Mucosa of rectum (tissue), 2 donors: ENCODE results near the gene MORN5.

Source experiments
- H3K27ac ChIP-seq, 2 donors: one replicate each; pipeline ENCODE4 v1.7.0; 2013; ENCODE audit warnings: inconsistent platforms in 2 of 2, low read depth in 2 of 2, low read length in 2 of 2
- H3K27me3 ChIP-seq, 2 donors: one replicate each; pipeline ENCODE4 v1.7.0; 2013; ENCODE audit warnings: low read length in 2 of 2; ENCODE audit not compliant: control insufficient read depth in 2 of 2, insufficient read depth in 2 of 2
- H3K36me3 ChIP-seq, 2 donors: one replicate each; pipeline ENCODE4 v1.7.0; 2013; ENCODE audit warnings: low read length in 2 of 2; ENCODE audit not compliant: control insufficient read depth in 2 of 2, insufficient read depth in 2 of 2
- H3K4me1 ChIP-seq, 2 donors: one replicate each; pipeline ENCODE4 v1.7.0; 2013; ENCODE audit warnings: low read length in 2 of 2, mild to moderate bottlenecking in 1 of 2; ENCODE audit not compliant: control insufficient read depth in 2 of 2, insufficient read depth in 2 of 2
- H3K4me3 ChIP-seq, 2 donors: one replicate each; pipeline ENCODE4 v1.7.0; 2013; ENCODE audit warnings: low read length in 2 of 2
- H3K9ac ChIP-seq, 2 donors: one replicate each; pipeline ENCODE4 v1.7.0; 2013; ENCODE audit warnings: low read length in 2 of 2, low read depth in 1 of 2, mild to moderate bottlenecking in 1 of 2
- H3K9me3 ChIP-seq, 2 donors: one replicate each; pipeline ENCODE4 v1.7.0; 2013; ENCODE audit warnings: low read length in 2 of 2; ENCODE audit not compliant: control insufficient read depth in 2 of 2
- donor health status: healthy.
- donor health status: Normal muscosa, but diverticular disease.

Gene MORN5

GRCh38 chr9:122201641-122202040 is 41.9 kb downstream of the MORN5 start:
- H3K9ac ChIP-seq, result no peak overlapping the region
- no peaks in the 10 kb centered on the region for H3K36me3 ChIP-seq
- H3K27me3 ChIP-seq, result no peaks in the 10 kb centered on the region
- no peaks in the 10 kb centered on the region for H3K9me3 ChIP-seq
- H3K27ac ChIP-seq, result no peak overlapping the region
- no peak overlapping the region for H3K4me3 ChIP-seq
- peaks cover 3% of the 10 kb centered on the region in 2 donors for H3K4me1 ChIP-seq

- Histone ChIP-seq H3K4me1 (peaks cover 3% of the 10 kb centered on the region in 2 donors), H3K27ac (no peak overlapping the region), H3K27me3 (no peaks in the 10 kb centered on the region), H3K36me3 (no peaks in the 10 kb centered on the region), H3K9me3 (no peaks in the 10 kb centered on the region), H3K4me3 (no peak overlapping the region), H3K9ac (no peak overlapping the region)
Measured at GRCh38 chr9:122202111-122202510, 42.4 kb downstream of the MORN5 start.

GRCh38 chr9:122204055-122204454 is 44.3 kb downstream of the MORN5 start:
- H3K27ac ChIP-seq, result no peak overlapping the region
- no peaks in the 10 kb centered on the region for H3K36me3 ChIP-seq
- no peaks in the 10 kb centered on the region for H3K27me3 ChIP-seq
- H3K4me3 ChIP-seq, result no peak overlapping the region
- H3K9ac ChIP-seq, result no peak overlapping the region
- no peaks in the 10 kb centered on the region for H3K9me3 ChIP-seq
- no peaks in the 10 kb centered on the region for H3K4me1 ChIP-seq

GRCh38 chr9:122204491-122204890 is 44.8 kb downstream of the MORN5 start:
- H3K9ac ChIP-seq, result no peak overlapping the region
- H3K4me3 ChIP-seq, result no peak overlapping the region
- no peak overlapping the region for H3K27ac ChIP-seq
- H3K9me3 ChIP-seq, result no peaks in the 10 kb centered on the region
- H3K27me3 ChIP-seq, result no peaks in the 10 kb centered on the region
- H3K36me3 ChIP-seq, result no peaks in the 10 kb centered on the region
- H3K4me1 ChIP-seq, result no peaks in the 10 kb centered on the region

GRCh38 chr9:122205176-122205575 is 45.5 kb downstream of the MORN5 start:
- Histone ChIP-seq H3K36me3 (no peaks in the 10 kb centered on the region), H3K4me3 (no peak overlapping the region), H3K9me3 (no peaks in the 10 kb centered on the region), H3K4me1 (no peaks in the 10 kb centered on the region), H3K27ac (no peak overlapping the region), H3K27me3 (no peaks in the 10 kb centered on the region), H3K9ac (no peak overlapping the region)

- Histone ChIP-seq H3K36me3 (no peaks in the 10 kb centered on the region), H3K27me3 (peaks cover 0 to 2% of the 10 kb centered on the region in 2 donors), H3K4me1 (no peaks in the 10 kb centered on the region), H3K9ac (no peak overlapping the region), H3K4me3 (no peak overlapping the region), H3K9me3 (no peaks in the 10 kb centered on the region), H3K27ac (no peak overlapping the region)
Measured at GRCh38 chr9:122206118-122207046, 46.7 kb downstream of the MORN5 start.

GRCh38 chr9:122207096-122207495 is 47.4 kb downstream of the MORN5 start:
- no peaks in the 10 kb centered on the region for H3K4me1 ChIP-seq
- H3K27ac ChIP-seq, result no peak overlapping the region
- no peak overlapping the region for H3K4me3 ChIP-seq
- no peaks in the 10 kb centered on the region for H3K9me3 ChIP-seq
- no peak overlapping the region for H3K9ac ChIP-seq
- peaks cover 0 to 10% of the 10 kb centered on the region in 2 donors for H3K27me3 ChIP-seq
- H3K36me3 ChIP-seq, result no peaks in the 10 kb centered on the region

GRCh38 chr9:122209451-122209850 is 49.7 kb downstream of the MORN5 start:
- peaks cover 12 to 27% of the 10 kb centered on the region in 2 donors for H3K27me3 ChIP-seq
- no peaks in the 10 kb centered on the region for H3K9me3 ChIP-seq
- H3K4me1 ChIP-seq, result peaks cover 3 to 4% of the 10 kb centered on the region in 2 donors

GRCh38 chr9:122212473-122213004 is 52.8 kb downstream of the MORN5 start:
- Histone ChIP-seq H3K27ac (no peak overlapping the region), H3K4me1 (peaks cover 3 to 4% of the 10 kb centered on the region in 2 donors), H3K4me3 (no peak overlapping the region), H3K9ac (no peak overlapping the region), H3K9me3 (no peaks in the 10 kb centered on the region), H3K36me3 (no peaks in the 10 kb centered on the region), H3K27me3 (peaks cover 35 to 53% of the 10 kb centered on the region in 2 donors)

More at GRCh38 chr9:122209451-122209850, 49.7 kb downstream of the MORN5 start:
- Histone ChIP-seq H3K36me3 (no peaks in the 10 kb centered on the region), H3K27ac (no peak overlapping the region), H3K9ac (no peak overlapping the region), H3K4me3 (no peak overlapping the region)

- H3K4me3 ChIP-seq, result no peak overlapping the region
- H3K9ac ChIP-seq, result no peak overlapping the region
- H3K27me3 ChIP-seq, result peaks cover 40 to 59% of the 10 kb centered on the region in 2 donors
- no peaks in the 10 kb centered on the region for H3K9me3 ChIP-seq
- H3K36me3 ChIP-seq, result no peaks in the 10 kb centered on the region
- peaks cover 3 to 4% of the 10 kb centered on the region in 2 donors for H3K4me1 ChIP-seq
- H3K27ac ChIP-seq, result no peak overlapping the region
Measured at GRCh38 chr9:122213102-122213588, 53.4 kb downstream of the MORN5 start.
